Measurements from ENCODE around the gene ERBB4. TPM values are rescaled to one million over a fixed set of nuclear protein-coding genes. Genes with fewer than 3 reads are reported as not detected.

The ERBB4 gene
- total RNA-seq, 1 donor from 2014 or later, result 8.3 TPM

GRCh38 chr2:212226114-212226513, 312.5 kb downstream of the ERBB4 start:
- H3K9me3 ChIP-seq (replicated peaks), result no peaks in the 10 kb centered on the region
- no peak for TF ChIP-seq CTCF (IDR thresholded peaks at IDR 0.05; ENCODE audit: borderline replicate concordance)

GRCh38 chr2:212223696-212224095, 314.9 kb downstream of the ERBB4 start:
- Histone ChIP-seq H3K4me3 (no peak overlapping the region), H3K4me1 (peaks cover 7% of the 10 kb centered on the region), H3K27me3 (ENCODE audit: low read depth) (no peaks in the 10 kb centered on the region), H3K36me3 (no peaks in the 10 kb centered on the region), H3K9me3 (replicated peaks) (no peaks in the 10 kb centered on the region), H3K27ac (replicated peaks) (no peak overlapping the region)
- no peak for DNase-seq
- intact Hi-C loops (cut with micrococcal nuclease), result no loop called here
- no peak for TF ChIP-seq CTCF (IDR thresholded peaks at IDR 0.05; ENCODE audit: borderline replicate concordance)

More at GRCh38 chr2:212226114-212226513, 312.5 kb downstream of the ERBB4 start:
- H3K4me1 ChIP-seq, result peaks cover 7% of the 10 kb centered on the region
- H3K27me3 ChIP-seq (ENCODE audit: low read depth), result no peaks in the 10 kb centered on the region
- intact Hi-C loops (cut with micrococcal nuclease), result no loop called here
- H3K4me3 ChIP-seq, result no peak overlapping the region
- H3K27ac ChIP-seq (replicated peaks), result no peak overlapping the region
- no peak for DNase-seq
- H3K36me3 ChIP-seq, result no peaks in the 10 kb centered on the region

GRCh38 chr2:212213191-212213590, 325.4 kb downstream of the ERBB4 start:
- Histone ChIP-seq H3K27ac (replicated peaks) (no peak overlapping the region), H3K27me3 (ENCODE audit: low read depth) (no peaks in the 10 kb centered on the region), H3K4me3 (no peak overlapping the region), H3K4me1 (no peaks in the 10 kb centered on the region), H3K9me3 (replicated peaks) (no peaks in the 10 kb centered on the region), H3K36me3 (no peaks in the 10 kb centered on the region)
- TF ChIP-seq CTCF (IDR thresholded peaks at IDR 0.05; ENCODE audit: borderline replicate concordance), result no peak
- intact Hi-C loops (cut with micrococcal nuclease), result no loop called here
- DNase-seq, result no peak

GRCh38 chr2:212208467-212208866, 330.1 kb downstream of the ERBB4 start:
- no peak for DNase-seq
- Histone ChIP-seq H3K27ac (replicated peaks) (no peak overlapping the region), H3K9me3 (replicated peaks) (no peaks in the 10 kb centered on the region), H3K4me3 (no peak overlapping the region), H3K36me3 (no peaks in the 10 kb centered on the region), H3K4me1 (no peaks in the 10 kb centered on the region), H3K27me3 (ENCODE audit: low read depth) (no peaks in the 10 kb centered on the region)
- TF ChIP-seq CTCF (IDR thresholded peaks at IDR 0.05; ENCODE audit: borderline replicate concordance), result no peak
- intact Hi-C loops (cut with micrococcal nuclease), result no loop called here

GRCh38 chr2:212197776-212198175, 340.8 kb downstream of the ERBB4 start:
- Histone ChIP-seq H3K36me3 (no peaks in the 10 kb centered on the region), H3K9me3 (replicated peaks) (no peaks in the 10 kb centered on the region), H3K27ac (replicated peaks) (no peak overlapping the region), H3K4me3 (no peak overlapping the region), H3K4me1 (no peaks in the 10 kb centered on the region), H3K27me3 (ENCODE audit: low read depth) (no peaks in the 10 kb centered on the region)
- intact Hi-C loops (cut with micrococcal nuclease), result no loop called here
- no peak for DNase-seq
- no peak for TF ChIP-seq CTCF (IDR thresholded peaks at IDR 0.05; ENCODE audit: borderline replicate concordance)

- H3K9me3 ChIP-seq (replicated peaks), result no peaks in the 10 kb centered on the region
Measured at GRCh38 chr2:212195626-212196025, 343.0 kb downstream of the ERBB4 start.

More at GRCh38 chr2:212195626-212196025, 343.0 kb downstream of the ERBB4 start:
- H3K27me3 ChIP-seq (ENCODE audit: low read depth), result no peaks in the 10 kb centered on the region
- H3K4me1 ChIP-seq, result no peaks in the 10 kb centered on the region
- H3K36me3 ChIP-seq, result no peaks in the 10 kb centered on the region
- no peak for DNase-seq
- no peak overlapping the region for H3K4me3 ChIP-seq
- H3K27ac ChIP-seq (replicated peaks), result no peak overlapping the region
- intact Hi-C loops (cut with micrococcal nuclease), result no loop called here
- TF ChIP-seq CTCF (IDR thresholded peaks at IDR 0.05; ENCODE audit: borderline replicate concordance), result no peak
